HG03558 (cell line): Measurements from ENCODE around the gene BACE2.
"Not testable (repeated sequence)": the region's sequence is repeated elsewhere in the genome, so short reads cannot be mapped to it uniquely, and the experiment has no call there.

Experiments
- ATAC-seq: cut with Tn5 transposase; IDR thresholded peaks from one replicate; pipeline ENCODE4 v1.9.1; 2021; ENCODE audit warnings: moderate number of reproducible peaks; ENCODE audit not compliant: unreplicated experiment; ENCODE audit errors: extremely low read depth

The BACE2 gene

GRCh38 chr21:41313285-41314164 lies 145.6 kb downstream of the BACE2 start:
- ATAC-seq, result not testable (repeated sequence)

- ATAC-seq, result no peak
These were observed 147.8 kb downstream of the BACE2 start for GRCh38 chr21:41315726-41316125.

- no peak for ATAC-seq
These were observed 148.5 kb downstream of the BACE2 start, which contains the start of gene FAM3B for GRCh38 chr21:41316200-41317062. TSS of gene FAM3B (plus strand) at chr21:41316801. CDS start at chr21:41316880, 79 bp downstream.

GRCh38 chr21:41317063-41317392 lies 149.1 kb downstream of the BACE2 start:
- no peak for ATAC-seq

GRCh38 chr21:41317458-41317857 lies 149.5 kb downstream of the BACE2 start:
- ATAC-seq, result no peak

- ATAC-seq, result no peak
These were observed 150.3 kb downstream of the BACE2 start for GRCh38 chr21:41318218-41318617.

- ATAC-seq, result no peak
These were observed 151.3 kb downstream of the BACE2 start for GRCh38 chr21:41319273-41319672.

- no peak for ATAC-seq
These were observed 153.4 kb downstream of the BACE2 start for GRCh38 chr21:41321211-41321907.

GRCh38 chr21:41321908-41322495 lies 154.0 kb downstream of the BACE2 start:
- ATAC-seq, result no peak

- no peak for ATAC-seq
These were observed 154.8 kb downstream of the BACE2 start for GRCh38 chr21:41322496-41323382.

GRCh38 chr21:41325138-41325912 lies 157.4 kb downstream of the BACE2 start:
- no peak for ATAC-seq

GRCh38 chr21:41326414-41327080 lies 158.6 kb downstream of the BACE2 start:
- ATAC-seq, result no peak

- ATAC-seq, result no peak
These were observed 159.8 kb downstream of the BACE2 start for GRCh38 chr21:41327753-41328152.

- no peak for ATAC-seq
These were observed 161.0 kb downstream of the BACE2 start for GRCh38 chr21:41328660-41329607.
